GM12873 (cell line): ENCODE data around the gene TMPRSS13.

Experiments
- CTCF ChIP-seq: IDR thresholded peaks from 2 replicates; pipeline ENCODE4 v1.5.1; 2012; ENCODE audit warnings: low read depth, mild to moderate bottlenecking, moderate library complexity, low read length, control low read depth; ENCODE audit not compliant: insufficient read depth; ENCODE audit errors: missing control alignments

TMPRSS13 gene

GRCh38 chr11:117970400-117971024 lies 41.3 kb upstream of the TMPRSS13 start:
- no peak for TF ChIP-seq CTCF

- TF ChIP-seq CTCF = no peak
These were observed 40.2 kb upstream of the TMPRSS13 start for GRCh38 chr11:117969160-117969991.

- no peak for TF ChIP-seq CTCF
These were observed 37.7 kb upstream of the TMPRSS13 start for GRCh38 chr11:117966908-117967307.

- TF ChIP-seq CTCF = no peak
These were observed 33.6 kb upstream of the TMPRSS13 start for GRCh38 chr11:117962826-117963225.

GRCh38 chr11:117961896-117962295 lies 32.7 kb upstream of the TMPRSS13 start:
- TF ChIP-seq CTCF = no peak

- no peak for TF ChIP-seq CTCF
These were observed 31.2 kb upstream of the TMPRSS13 start for GRCh38 chr11:117960406-117960805.

GRCh38 chr11:117959438-117960149 lies 30.4 kb upstream of the TMPRSS13 start:
- TF ChIP-seq CTCF = no peak
